ENCODE results near the gene RAD9A. TPM values are rescaled to one million over a fixed set of nuclear protein-coding genes. Genes with fewer than 3 reads are reported as not detected.

RAD9A gene
- total RNA-seq, result 5.7 TPM
- long read RNA-seq, partial matches to known transcripts, result 1 of 8 reads
- long read RNA-seq, other reads (novel, unspliced or antisense), result 6 of 8 reads

- intact Hi-C loops (cut with DNase I), result loop anchor here (5.0 kb wide), 1 partner anchor 116 kb away; the partner anchor contains the start of genes CDK2AP2 and PITPNM1
- peak; percentile 98 for DNase-seq
These were observed at the start of gene RAD9A for GRCh38 chr11:67391304-67392182. RAD9A (plus strand) TSS chr11:67391986; CDS start chr11:67392045, 59 bp downstream.

GRCh38 chr11:67344264-67344663, 47.5 kb upstream of the RAD9A start:
- ATAC-seq (ENCODE audit: poor library complexity), result no peak
- no peak for DNase-seq
- intact Hi-C loops (cut with DNase I), result no loop called here

More at GRCh38 chr11:67391304-67392182, at the start of gene RAD9A:
- peak; percentile 93 for ATAC-seq (ENCODE audit: poor library complexity)

- no peak for DNase-seq
- no peak for ATAC-seq (ENCODE audit: poor library complexity)
- intact Hi-C loops (cut with DNase I), result loop anchor here (5.0 kb wide), 1 partner anchor 37 kb away; no protein-coding TSS in a partner anchor
These were observed 46.4 kb upstream of the RAD9A start for GRCh38 chr11:67345247-67345919.

GRCh38 chr11:67345920-67346819, 45.6 kb upstream of the RAD9A start:
- intact Hi-C loops (cut with DNase I), result loop anchor here (5.0 kb wide), 1 partner anchor 36 kb away; no protein-coding TSS in a partner anchor
- ATAC-seq (ENCODE audit: poor library complexity), result peak; percentile 7
- DNase-seq, result no peak

- ATAC-seq (ENCODE audit: poor library complexity) (no peak), DNase-seq (no peak)
- intact Hi-C loops (cut with DNase I), result loop anchor here (5.0 kb wide), 1 partner anchor 34 kb away; no protein-coding TSS in a partner anchor
These were observed 43.6 kb upstream of the RAD9A start for GRCh38 chr11:67347964-67348749.

- DNase-seq (no peak), ATAC-seq (ENCODE audit: poor library complexity) (no peak)
- intact Hi-C loops (cut with DNase I), result loop anchor here (5.0 kb wide), 1 partner anchor 33 kb away; no protein-coding TSS in a partner anchor
These were observed 42.8 kb upstream of the RAD9A start for GRCh38 chr11:67349036-67349435.

- intact Hi-C loops (cut with DNase I), result loop anchor here (5.0 kb wide), 1 partner anchor 33 kb away; no protein-coding TSS in a partner anchor
These were observed 42.3 kb upstream of the RAD9A start for GRCh38 chr11:67349457-67349856.

GRCh38 chr11:67349928-67350465, 41.8 kb upstream of the RAD9A start:
- intact Hi-C loops (cut with DNase I), result loop anchor here (5.0 kb wide), 1 partner anchor 32 kb away; no protein-coding TSS in a partner anchor
- ATAC-seq (ENCODE audit: poor library complexity) (no peak), DNase-seq (no peak)

More at GRCh38 chr11:67349457-67349856, 42.3 kb upstream of the RAD9A start:
- DNase-seq (no peak), ATAC-seq (ENCODE audit: poor library complexity) (no peak)

- intact Hi-C loops (cut with DNase I), result no loop called here
- ATAC-seq (ENCODE audit: poor library complexity) (no peak), DNase-seq (peak; percentile 68)
These were observed 40.3 kb upstream of the RAD9A start for GRCh38 chr11:67351275-67352005.

GRCh38 chr11:67352546-67353316, 39.1 kb upstream of the RAD9A start:
- DNase-seq (peak; percentile 73), ATAC-seq (ENCODE audit: poor library complexity) (peak; percentile 13)
- intact Hi-C loops (cut with DNase I), result no loop called here

- ATAC-seq (ENCODE audit: poor library complexity) (peak; percentile 94), DNase-seq (peak; percentile 99)
- intact Hi-C loops (cut with DNase I), result no loop called here
These were observed 38.3 kb upstream of the RAD9A start, which contains the start of gene POLD4 for GRCh38 chr11:67353317-67354074. POLD4 (minus strand) TSS chr11:67353546; CDS start chr11:67353399, 147 bp downstream.

GRCh38 chr11:67354075-67355022, 37.4 kb upstream of the RAD9A start:
- intact Hi-C loops (cut with DNase I), result no loop called here
- DNase-seq (peak; percentile 71), ATAC-seq (ENCODE audit: poor library complexity) (peak; percentile 4)

- ATAC-seq (ENCODE audit: poor library complexity) (no peak), DNase-seq (no peak)
- intact Hi-C loops (cut with DNase I), result no loop called here
These were observed 36.6 kb upstream of the RAD9A start for GRCh38 chr11:67355023-67355793.
